MM.1S (cell line): Measurements from ENCODE around the gene ODF4.

Experiments
- DNase-seq: peaks from one replicate; pipeline ENCODE4 v3.0.0-alpha.2; 2015
- H2AFZ ChIP-seq: fragments of 300-600 bp; sonication (generic); 2 replicates; pipeline ENCODE4 v1.6.0; 2016; ENCODE audit warnings: antibody characterized with exemption, low read length
- H3F3A ChIP-seq: fragments of 300-600 bp; sonication (generic); 2 replicates; pipeline ENCODE4 v1.6.1; 2016; ENCODE audit warnings: mild to moderate bottlenecking, antibody characterized with exemption, low read length, moderate library complexity, mixed read lengths; ENCODE audit not compliant: insufficient read depth
- H3K27ac ChIP-seq: fragments of 300-600 bp; sonication (generic); 2 replicates; pipeline ENCODE4 v1.5.1; 2016; ENCODE audit warnings: mild to moderate bottlenecking, low read length
- H3K27me3 ChIP-seq: fragments of 300-600 bp; sonication (generic); replicated peaks from 2 replicates; pipeline ENCODE4 v1.6.0; 2016; ENCODE audit warnings: low read length; ENCODE audit not compliant: insufficient read depth
- H3K36me3 ChIP-seq: fragments of 300-600 bp; sonication (generic); replicated peaks from 2 replicates; pipeline ENCODE4 v1.6.1; 2016; ENCODE audit warnings: mild to moderate bottlenecking, low read length, mixed read lengths; ENCODE audit not compliant: insufficient read depth
- H3K4me1 ChIP-seq: fragments of 300-600 bp; sonication (generic); 2 replicates; pipeline ENCODE4 v1.6.1; 2016; ENCODE audit warnings: low read length, mixed read lengths
- H3K4me2 ChIP-seq: fragments of 300-600 bp; sonication (generic); 2 replicates; pipeline ENCODE4 v1.6.0; 2016; ENCODE audit warnings: low read depth, low read length
- H3K4me3 ChIP-seq: fragments of 300-600 bp; sonication (generic); 2 replicates; pipeline ENCODE4 v1.5.1; 2016; ENCODE audit warnings: low read length, mixed read lengths
- H3K79me2 ChIP-seq: fragments of 300-600 bp; sonication (generic); 2 replicates; pipeline ENCODE4 v1.6.1; 2016; ENCODE audit warnings: mixed run types, low read length, mixed read lengths
- H3K9ac ChIP-seq: fragments of 300-600 bp; sonication (generic); 2 replicates; pipeline ENCODE4 v1.6.1; 2016; ENCODE audit warnings: low read length, mixed read lengths
- H3K9me2 ChIP-seq: fragments of 300-600 bp; sonication (generic); replicated peaks from 2 replicates; pipeline ENCODE4 v1.6.1; 2016; ENCODE audit warnings: mild to moderate bottlenecking, low read length, mixed read lengths; ENCODE audit not compliant: insufficient read depth
- H3K9me3 ChIP-seq: fragments of 300-600 bp; sonication (generic); replicated peaks from 2 replicates; pipeline ENCODE4 v1.6.1; 2016; ENCODE audit warnings: mild to moderate bottlenecking, low read length, mixed read lengths; ENCODE audit not compliant: insufficient read depth
- H4K20me1 ChIP-seq: fragments of 300-600 bp; sonication (generic); 2 replicates; pipeline ENCODE4 v1.6.1; 2016; ENCODE audit warnings: mild to moderate bottlenecking, low read length, moderate library complexity, mixed read lengths; ENCODE audit not compliant: insufficient read depth
- CTCF ChIP-seq: fragments of 300-600 bp; sonication (generic); IDR thresholded peaks from 2 replicates; pipeline ENCODE4 v1.5.1; 2016; ENCODE audit warnings: antibody characterized with exemption, low read length, mixed read lengths
- EZH2 ChIP-seq: fragments of 300-600 bp; sonication (generic); optimal IDR thresholded peaks from 2 replicates; pipeline ENCODE3; 2017; ENCODE audit warnings: low read depth, mild to moderate bottlenecking, antibody characterized with exemption, low read length, mixed read lengths
- EZH2phosphoT487 ChIP-seq: fragments of 300-600 bp; sonication (generic); IDR thresholded peaks from 2 replicates; pipeline ENCODE4 v1.6.1; 2018; ENCODE audit warnings: antibody characterized with exemption, low read length

The ODF4 gene

GRCh38 chr17:8360751-8361150 lies 21.1 kb downstream of the ODF4 start:
- Histone ChIP-seq H3K4me3 (no peak overlapping the region), H3K4me1 (peaks cover 5% of the 10 kb centered on the region), H3K36me3 (no peaks in the 10 kb centered on the region), H4K20me1 (no peaks in the 10 kb centered on the region), H3K27ac (no peak overlapping the region), H3K27me3 (no peaks in the 10 kb centered on the region), H3K79me2 (no peaks in the 10 kb centered on the region), H2AFZ (no peak overlapping the region), H3K4me2 (no peak overlapping the region), H3K9me2 (no peaks in the 10 kb centered on the region), H3K9ac (no peak overlapping the region), H3F3A (no peaks in the 10 kb centered on the region), H3K9me3 (no peaks in the 10 kb centered on the region)
- TF ChIP-seq CTCF = no peak
- TF ChIP-seq EZH2 = no peak
- no peak for TF ChIP-seq EZH2phosphoT487
- DNase-seq = no peak

GRCh38 chr17:8362651-8363332 lies 23.2 kb downstream of the ODF4 start:
- H4K20me1 ChIP-seq = no peaks in the 10 kb centered on the region
- no peaks in the 10 kb centered on the region for H3K36me3 ChIP-seq
- H3K79me2 ChIP-seq = no peaks in the 10 kb centered on the region
- no peaks in the 10 kb centered on the region for H3K9me3 ChIP-seq
- H3K27ac ChIP-seq = no peak overlapping the region
- H3K4me2 ChIP-seq = no peak overlapping the region
- no peaks in the 10 kb centered on the region for H3F3A ChIP-seq
- no peaks in the 10 kb centered on the region for H3K27me3 ChIP-seq
- peaks cover 5% of the 10 kb centered on the region for H3K4me1 ChIP-seq
- H3K4me3 ChIP-seq = no peak overlapping the region
- TF ChIP-seq EZH2 (no peak), CTCF (no peak), EZH2phosphoT487 (no peak)
- no peak overlapping the region for H3K9ac ChIP-seq
- DNase-seq = no peak
- H2AFZ ChIP-seq = no peak overlapping the region
- no peaks in the 10 kb centered on the region for H3K9me2 ChIP-seq

GRCh38 chr17:8365143-8365542 lies 25.5 kb downstream of the ODF4 start:
- Histone ChIP-seq H3K79me2 (no peaks in the 10 kb centered on the region), H3K27ac (no peak overlapping the region), H3K9me3 (no peaks in the 10 kb centered on the region), H3K9ac (no peak overlapping the region), H3K4me2 (no peak overlapping the region), H3K4me1 (no peaks in the 10 kb centered on the region), H3F3A (no peaks in the 10 kb centered on the region), H3K9me2 (no peaks in the 10 kb centered on the region), H4K20me1 (no peaks in the 10 kb centered on the region), H2AFZ (no peak overlapping the region), H3K4me3 (no peak overlapping the region), H3K36me3 (0 out of 2 replicates have a peak, but pooled peaks cover 3% of the 10 kb centered on the region), H3K27me3 (no peaks in the 10 kb centered on the region)
- TF ChIP-seq EZH2 = no peak
- TF ChIP-seq EZH2phosphoT487 = no peak
- TF ChIP-seq CTCF = no peak
- no peak for DNase-seq
